ENCODE measurements around the gene CLEC1A.

DNA sequence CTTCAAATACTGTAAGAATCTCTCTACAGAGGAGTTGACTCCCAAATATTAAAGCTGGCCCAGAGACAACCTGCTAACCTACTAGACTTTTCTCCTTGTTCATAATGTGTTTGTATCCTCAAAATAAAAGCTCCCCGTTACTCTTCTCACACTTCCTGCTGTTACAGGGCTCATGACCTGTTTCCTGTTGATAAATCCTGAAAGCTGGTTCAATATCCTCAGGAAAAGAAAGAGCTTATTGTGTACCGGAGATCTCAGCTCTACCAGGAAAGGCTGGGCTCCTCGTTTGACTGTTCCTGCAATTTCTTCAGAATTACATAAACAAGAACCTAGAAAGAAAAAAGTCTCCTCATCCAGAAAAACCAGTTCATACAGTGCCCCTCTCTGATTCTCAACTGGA lies 30.8 kb downstream of the CLEC1A start:
- TF ChIP-seq, protein P1, sequence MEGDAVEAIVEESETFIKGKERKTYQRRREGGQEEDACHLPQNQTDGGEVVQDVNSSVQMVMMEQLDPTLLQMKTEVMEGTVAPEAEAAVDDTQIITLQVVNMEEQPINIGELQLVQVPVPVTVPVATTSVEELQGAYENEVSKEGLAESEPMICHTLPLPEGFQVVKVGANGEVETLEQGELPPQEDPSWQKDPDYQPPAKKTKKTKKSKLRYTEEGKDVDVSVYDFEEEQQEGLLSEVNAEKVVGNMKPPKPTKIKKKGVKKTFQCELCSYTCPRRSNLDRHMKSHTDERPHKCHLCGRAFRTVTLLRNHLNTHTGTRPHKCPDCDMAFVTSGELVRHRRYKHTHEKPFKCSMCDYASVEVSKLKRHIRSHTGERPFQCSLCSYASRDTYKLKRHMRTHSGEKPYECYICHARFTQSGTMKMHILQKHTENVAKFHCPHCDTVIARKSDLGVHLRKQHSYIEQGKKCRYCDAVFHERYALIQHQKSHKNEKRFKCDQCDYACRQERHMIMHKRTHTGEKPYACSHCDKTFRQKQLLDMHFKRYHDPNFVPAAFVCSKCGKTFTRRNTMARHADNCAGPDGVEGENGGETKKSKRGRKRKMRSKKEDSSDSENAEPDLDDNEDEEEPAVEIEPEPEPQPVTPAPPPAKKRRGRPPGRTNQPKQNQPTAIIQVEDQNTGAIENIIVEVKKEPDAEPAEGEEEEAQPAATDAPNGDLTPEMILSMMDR (IDR thresholded peaks at IDR 0.05) = no peak
- peak in 1 of 4 donors; percentile 33 for TF ChIP-seq POLR2AphosphoS5 (IDR thresholded peaks at IDR 0.05)
- TF ChIP-seq EP300 (IDR thresholded peaks at IDR 0.05) = peak in 1 of 4 donors; percentile 22
- TF ChIP-seq POLR2A (IDR thresholded peaks at IDR 0.05) = no peak
